ENCODE data around the gene NME4.

Gene NME4

DNA sequence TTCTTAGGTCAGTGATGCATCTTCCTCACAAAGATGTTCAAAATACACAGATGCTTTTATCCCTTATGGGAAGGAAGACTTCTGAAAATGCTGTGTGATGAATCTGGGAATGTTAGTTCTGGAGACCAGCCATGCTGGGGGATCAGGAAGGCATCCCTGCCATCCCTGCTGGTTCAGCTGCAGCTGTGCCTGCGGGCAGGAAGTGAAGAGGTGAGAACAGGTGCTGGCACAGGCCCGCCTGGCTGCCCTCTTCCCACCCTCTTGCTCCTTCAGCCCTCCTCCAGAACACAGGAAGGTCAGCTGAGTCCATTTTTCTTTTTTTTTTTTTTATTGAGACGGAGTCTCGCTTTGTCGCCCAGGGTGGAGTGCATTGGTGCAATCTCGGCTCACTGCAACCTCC is 43.6 kb downstream of the NME4 start:
- no peak for DNase-seq

DNA sequence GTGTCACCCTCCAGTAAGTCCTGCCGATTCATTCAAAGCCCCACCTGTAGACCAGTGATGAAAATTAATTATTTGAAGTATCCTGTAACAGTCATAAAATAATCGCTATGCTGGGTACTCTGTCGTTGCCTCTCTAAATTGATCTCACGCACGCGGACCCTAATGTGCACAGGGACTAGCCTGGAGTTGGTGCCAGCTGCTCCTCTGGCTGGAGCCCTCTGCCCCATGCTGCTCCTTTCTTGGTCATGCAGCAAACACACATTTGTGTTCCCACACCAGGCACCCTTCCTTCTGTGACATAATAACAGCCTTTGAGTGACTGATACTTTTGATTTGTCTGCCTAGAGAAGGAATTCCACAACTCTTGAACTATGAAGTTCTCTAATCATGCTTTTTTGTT is 44.4 kb downstream of the NME4 start:
- DNase-seq = no peak

DNA sequence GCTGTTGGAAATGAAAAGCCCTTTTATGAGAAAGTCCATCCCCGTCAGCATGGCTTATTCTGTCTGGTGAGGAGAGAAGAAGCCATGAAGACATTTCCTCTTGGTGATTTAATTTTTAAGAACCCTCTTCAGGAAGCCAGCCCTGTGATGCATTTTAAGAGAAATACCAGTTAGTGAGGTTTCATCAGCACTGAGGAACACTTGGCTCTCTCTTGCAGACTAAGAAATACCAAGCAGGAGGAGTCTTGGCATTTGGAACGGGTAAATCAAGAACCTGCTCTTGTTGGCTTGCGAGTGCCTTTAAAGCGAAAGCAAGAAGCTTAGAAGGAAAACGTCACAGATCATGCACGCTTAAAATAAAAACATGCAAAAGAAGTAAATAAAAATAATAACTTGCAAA is 46.0 kb downstream of the NME4 start:
- no peak for DNase-seq

DNA sequence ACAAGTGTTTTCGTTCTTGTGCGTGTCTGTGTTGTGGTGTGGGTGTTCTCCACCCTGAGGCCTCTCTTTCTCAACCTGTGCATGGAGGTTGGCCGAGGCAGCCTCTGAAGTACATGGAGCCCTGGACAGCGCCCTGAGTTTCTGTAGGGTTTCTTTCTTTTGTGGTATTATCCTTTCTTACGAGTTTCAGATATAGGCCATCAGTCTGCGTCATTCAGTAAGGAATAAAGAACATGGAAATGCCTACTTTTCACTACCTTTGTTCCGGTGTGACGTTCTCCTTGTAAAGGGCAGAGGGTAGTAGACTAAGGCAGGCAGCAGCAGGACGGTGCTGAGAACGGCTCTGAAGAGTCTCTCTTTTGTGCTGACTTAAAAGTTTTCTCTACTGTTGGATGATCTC is 47.0 kb downstream of the NME4 start:
- DNase-seq = no peak

- no peak for DNase-seq
Observed at GRCh38 chr16:445566-445965, 48.6 kb downstream of the NME4 start.
